SK-N-SH (cell line): ENCODE data around the gene SORCS3.

ENCODE experiments used
- CHD2 ChIP-seq: fragments of 150-350 bp; IDR thresholded peaks from 2 replicates; pipeline ENCODE4 v1.6.1; 2018; ENCODE audit warnings: low read length; ENCODE audit not compliant: partially characterized antibody
- CTCF ChIP-seq: fragments of 200-600 bp; sonication (generic); IDR thresholded peaks from 2 replicates; pipeline ENCODE4 v1.6.1; 2017; ENCODE audit warnings: antibody characterized with exemption, mild to moderate bottlenecking, moderate library complexity
- FOXM1 ChIP-seq: IDR thresholded peaks from 2 replicates; pipeline ENCODE4 v1.4.0; 2012; ENCODE audit warnings: low read depth, mild to moderate bottlenecking
- RAD21 ChIP-seq: IDR thresholded peaks from 2 replicates; pipeline ENCODE4 v1.6.1; 2012; ENCODE audit warnings: mild to moderate bottlenecking, low read length
- REST ChIP-seq: IDR thresholded peaks from 2 replicates; pipeline ENCODE4 v1.6.1; 2012; ENCODE audit warnings: mild to moderate bottlenecking, low read depth, low read length, moderate library complexity
- SIN3A ChIP-seq: IDR thresholded peaks from 2 replicates; pipeline ENCODE4 v1.6.1; 2012; ENCODE audit warnings: low read depth, mild to moderate bottlenecking, low read length, moderate library complexity, borderline replicate concordance
- TCF12 ChIP-seq: IDR thresholded peaks from 2 replicates; pipeline ENCODE4 v1.4.0; 2012
- TEAD4 ChIP-seq: IDR thresholded peaks from 2 replicates; pipeline ENCODE4 v1.4.0; 2012; ENCODE audit warnings: mild to moderate bottlenecking, borderline replicate concordance; ENCODE audit not compliant: insufficient read depth
- USF1 ChIP-seq: IDR thresholded peaks from 2 replicates; pipeline ENCODE4 v1.4.0; 2012; ENCODE audit warnings: low read depth, borderline replicate concordance

GRCh38 chr10:104658067-104658466, 17.0 kb downstream of the SORCS3 start:
- TF ChIP-seq RAD21 (no peak), CHD2 (no peak), CTCF (no peak), FOXM1 (no peak), REST (no peak), SIN3A (no peak), USF1 (no peak), TEAD4 (no peak), TCF12 (no peak)
